Measurements from ENCODE around the gene SHISA6.

Gene SHISA6

DNA sequence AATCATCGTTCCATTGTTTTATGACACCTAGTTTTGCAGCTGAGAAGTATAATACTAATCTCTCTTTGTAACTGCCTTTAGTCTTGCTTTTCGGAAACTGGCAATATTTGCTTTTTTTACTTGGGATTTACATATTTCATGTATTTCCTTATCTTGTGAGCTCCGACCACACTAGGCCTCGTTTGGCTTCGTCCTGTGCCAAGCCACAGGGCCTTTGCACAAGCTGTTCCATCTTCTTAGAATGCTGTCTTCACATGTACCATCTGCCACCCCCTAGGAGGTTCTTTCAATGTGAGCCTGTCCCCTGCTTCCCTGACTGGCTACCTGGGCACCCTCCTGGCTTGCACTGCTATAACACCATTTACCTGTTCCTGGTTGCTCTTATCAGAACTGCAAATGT is 77.2 kb downstream of the SHISA6 start:
- Histone ChIP-seq H3K4me3 (ENCODE audit: low read depth, low read length, poor library complexity, severe bottlenecking) (no peak overlapping the region), H3K9me2 (ENCODE audit: low read depth, low read length) (no peaks in the 10 kb centered on the region)
- TF ChIP-seq, protein P1, sequence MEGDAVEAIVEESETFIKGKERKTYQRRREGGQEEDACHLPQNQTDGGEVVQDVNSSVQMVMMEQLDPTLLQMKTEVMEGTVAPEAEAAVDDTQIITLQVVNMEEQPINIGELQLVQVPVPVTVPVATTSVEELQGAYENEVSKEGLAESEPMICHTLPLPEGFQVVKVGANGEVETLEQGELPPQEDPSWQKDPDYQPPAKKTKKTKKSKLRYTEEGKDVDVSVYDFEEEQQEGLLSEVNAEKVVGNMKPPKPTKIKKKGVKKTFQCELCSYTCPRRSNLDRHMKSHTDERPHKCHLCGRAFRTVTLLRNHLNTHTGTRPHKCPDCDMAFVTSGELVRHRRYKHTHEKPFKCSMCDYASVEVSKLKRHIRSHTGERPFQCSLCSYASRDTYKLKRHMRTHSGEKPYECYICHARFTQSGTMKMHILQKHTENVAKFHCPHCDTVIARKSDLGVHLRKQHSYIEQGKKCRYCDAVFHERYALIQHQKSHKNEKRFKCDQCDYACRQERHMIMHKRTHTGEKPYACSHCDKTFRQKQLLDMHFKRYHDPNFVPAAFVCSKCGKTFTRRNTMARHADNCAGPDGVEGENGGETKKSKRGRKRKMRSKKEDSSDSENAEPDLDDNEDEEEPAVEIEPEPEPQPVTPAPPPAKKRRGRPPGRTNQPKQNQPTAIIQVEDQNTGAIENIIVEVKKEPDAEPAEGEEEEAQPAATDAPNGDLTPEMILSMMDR (IDR thresholded peaks at IDR 0.05; ENCODE audit: low read length): no peak
- no peak for TF ChIP-seq EZH2 (IDR thresholded peaks at IDR 0.05; ENCODE audit: borderline replicate concordance, low read length)

DNA sequence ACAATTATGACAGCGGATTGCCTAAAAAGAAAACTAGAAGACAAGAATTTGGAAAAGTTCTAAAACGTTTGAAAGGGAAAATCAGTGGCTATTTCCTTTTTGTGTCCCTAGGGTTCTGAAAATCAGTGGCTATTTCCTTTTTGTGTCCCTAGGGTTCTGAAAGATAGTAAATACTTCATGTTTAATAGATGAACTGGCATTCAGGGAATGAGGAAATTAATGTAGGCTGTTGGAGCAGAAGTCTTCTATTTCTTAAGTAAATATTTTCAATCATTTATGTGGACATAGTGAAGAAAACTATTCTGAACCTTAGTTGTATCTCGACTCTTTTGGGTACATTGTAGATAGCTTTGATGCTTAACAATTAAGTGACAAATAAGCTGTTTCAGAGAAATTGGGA is 78.9 kb downstream of the SHISA6 start:
- Histone ChIP-seq H3K9me2 (ENCODE audit: low read depth, low read length) (no peaks in the 10 kb centered on the region), H3K4me3 (ENCODE audit: low read depth, low read length, poor library complexity, severe bottlenecking) (no peak overlapping the region), H3K4me1 (ENCODE audit: insufficient read depth, low read length, severe bottlenecking) (no peaks in the 10 kb centered on the region), H3K9ac (ENCODE audit: low read length) (no peak overlapping the region), H3K79me2 (ENCODE audit: insufficient read depth, low read length) (no peaks in the 10 kb centered on the region), H4K20me1 (ENCODE audit: insufficient read depth, low read length) (no peaks in the 10 kb centered on the region), H3K27ac (ENCODE audit: low read depth, low read length, poor library complexity, severe bottlenecking) (no peak overlapping the region), H2AFZ (ENCODE audit: low read length) (no peak overlapping the region), H3K27me3 (ENCODE audit: insufficient read depth, low read length) (peaks cover 3% of the 10 kb centered on the region; the same call in 1 of the 2 replicates), H3F3A (ENCODE audit: insufficient read depth, low read length) (no peaks in the 10 kb centered on the region), H3K36me3 (ENCODE audit: insufficient read depth, low read length) (no peaks in the 10 kb centered on the region), H3K9me3 (ENCODE audit: low read length) (no peaks in the 10 kb centered on the region), H3K4me2 (ENCODE audit: low read length) (no peak overlapping the region)
- no peak for TF ChIP-seq EZH2 (IDR thresholded peaks at IDR 0.05; ENCODE audit: borderline replicate concordance, low read length)
- TF ChIP-seq, protein P1 (IDR thresholded peaks at IDR 0.05; ENCODE audit: low read length): no peak

More for the DNA sequence above, 77.2 kb downstream of the SHISA6 start:
- Histone ChIP-seq H4K20me1 (ENCODE audit: insufficient read depth, low read length) (no peaks in the 10 kb centered on the region), H3F3A (ENCODE audit: insufficient read depth, low read length) (no peaks in the 10 kb centered on the region), H3K27ac (ENCODE audit: low read depth, low read length, poor library complexity, severe bottlenecking) (no peak overlapping the region), H3K4me1 (ENCODE audit: insufficient read depth, low read length, severe bottlenecking) (no peaks in the 10 kb centered on the region), H3K9me3 (ENCODE audit: low read length) (no peaks in the 10 kb centered on the region), H3K9ac (ENCODE audit: low read length) (no peak overlapping the region), H2AFZ (ENCODE audit: low read length) (no peak overlapping the region), H3K79me2 (ENCODE audit: insufficient read depth, low read length) (no peaks in the 10 kb centered on the region), H3K36me3 (ENCODE audit: insufficient read depth, low read length) (no peaks in the 10 kb centered on the region), H3K4me2 (ENCODE audit: low read length) (no peak overlapping the region), H3K27me3 (ENCODE audit: insufficient read depth, low read length) (peaks cover 3% of the 10 kb centered on the region; the same call in 1 of the 2 replicates)

DNA sequence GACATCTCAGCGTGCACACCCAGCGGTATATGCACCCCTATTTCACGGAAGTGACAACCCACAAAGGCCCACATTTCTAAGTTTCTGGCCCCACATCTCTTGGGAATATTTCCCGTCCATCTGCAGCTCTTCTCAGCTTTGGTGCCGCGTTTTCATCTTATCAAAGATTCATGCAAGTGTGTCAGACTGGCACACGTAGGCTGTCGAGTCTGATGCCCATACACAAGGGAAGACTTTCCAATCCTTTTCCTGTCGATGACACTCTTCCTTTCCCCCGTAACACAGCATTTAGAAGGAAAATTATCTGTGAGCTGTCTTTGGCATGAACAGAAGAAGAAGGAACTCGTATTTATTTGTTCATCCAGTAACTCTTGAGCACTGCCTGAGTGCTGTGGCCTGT is 83.0 kb downstream of the SHISA6 start:
- Histone ChIP-seq H2AFZ (ENCODE audit: low read length) (no peak overlapping the region), H3K9ac (ENCODE audit: low read length) (no peak overlapping the region), H3K9me3 (ENCODE audit: low read length) (no peaks in the 10 kb centered on the region), H3K4me2 (ENCODE audit: low read length) (no peak overlapping the region), H3K27me3 (ENCODE audit: insufficient read depth, low read length) (peaks cover 3% of the 10 kb centered on the region; the same call in 1 of the 2 replicates), H3K36me3 (ENCODE audit: insufficient read depth, low read length) (no peaks in the 10 kb centered on the region), H3K79me2 (ENCODE audit: insufficient read depth, low read length) (no peaks in the 10 kb centered on the region), H4K20me1 (ENCODE audit: insufficient read depth, low read length) (no peaks in the 10 kb centered on the region), H3K4me3 (ENCODE audit: low read depth, low read length, poor library complexity, severe bottlenecking) (no peak overlapping the region), H3K4me1 (ENCODE audit: insufficient read depth, low read length, severe bottlenecking) (no peaks in the 10 kb centered on the region), H3K27ac (ENCODE audit: low read depth, low read length, poor library complexity, severe bottlenecking) (no peak overlapping the region), H3F3A (ENCODE audit: insufficient read depth, low read length) (no peaks in the 10 kb centered on the region), H3K9me2 (ENCODE audit: low read depth, low read length) (no peaks in the 10 kb centered on the region)
- TF ChIP-seq, protein P1 (IDR thresholded peaks at IDR 0.05; ENCODE audit: low read length): no peak
- TF ChIP-seq EZH2 (IDR thresholded peaks at IDR 0.05; ENCODE audit: borderline replicate concordance, low read length): no peak
